Astrocyte of the spinal cord (primary cell): ENCODE measurements around the gene PLXNC1.

ENCODE experiments used
- DNase-seq: peaks from one replicate; pipeline ENCODE4 v3.0.0; 2011; ENCODE audit warnings: low read depth, low spot score
- H3K4me3 ChIP-seq: 2 replicates; pipeline ENCODE4 v1.5.1; 2011; ENCODE audit warnings: low read depth, mild to moderate bottlenecking, low read length, moderate library complexity
- CTCF ChIP-seq: IDR thresholded peaks from 2 replicates; pipeline ENCODE4 v1.5.1; 2012; ENCODE audit warnings: low read depth, mild to moderate bottlenecking, low read length, inconsistent platforms
- in situ Hi-C: cut with HindIII; loops from 2 replicates; pipeline ENCODE4 v1.10.0; 2017; ENCODE audit warnings: low sequenced_read_pairs

PLXNC1 gene

DNA sequence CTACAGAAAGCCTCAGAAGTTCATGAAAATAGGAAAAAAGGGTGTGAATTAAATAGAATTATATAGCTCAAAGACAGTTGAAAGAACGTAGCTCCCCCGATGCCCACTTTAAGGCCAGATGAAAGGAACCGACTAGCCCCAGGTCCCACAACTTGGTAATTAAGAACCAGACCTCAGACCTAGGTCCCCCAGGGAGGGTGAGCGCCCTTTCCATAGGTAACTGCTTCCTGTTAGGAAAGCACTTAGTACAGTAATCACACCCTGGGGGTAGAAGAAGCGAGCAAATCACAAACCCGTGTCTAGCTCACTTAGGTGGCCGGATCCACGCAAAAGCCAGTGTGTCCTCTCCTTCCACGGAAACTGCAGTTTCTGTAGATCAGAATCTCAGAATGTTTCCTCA, 77.1 kb downstream of the PLXNC1 start:
- H3K4me3 ChIP-seq, result no peak overlapping the region
- DNase-seq, result no peak
- in situ Hi-C loops, result no loop called here
- TF ChIP-seq CTCF, result no peak

GRCh38 chr12:94225947-94226630, 77.7 kb downstream of the PLXNC1 start:
- TF ChIP-seq CTCF, result no peak
- in situ Hi-C loops, result no loop called here
- H3K4me3 ChIP-seq, result no peak overlapping the region

DNA sequence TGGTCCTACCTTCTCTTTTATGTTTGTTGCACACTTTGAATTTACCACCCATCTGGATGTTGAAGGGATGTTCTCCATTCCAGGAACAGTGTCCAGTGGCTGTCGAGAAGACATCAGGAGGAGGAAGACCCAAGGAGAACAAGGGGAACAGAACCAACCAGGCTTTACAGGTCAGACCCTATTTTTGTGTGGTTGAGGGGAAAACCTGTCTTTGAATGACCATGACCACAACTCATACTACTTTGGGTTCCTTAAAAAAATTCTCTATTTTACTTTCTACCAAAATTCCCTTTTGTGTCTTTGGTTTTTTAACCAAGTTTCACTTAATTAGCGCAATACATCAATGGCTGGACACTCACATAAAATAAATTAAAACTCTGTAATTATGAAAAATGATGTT, 78.7 kb downstream of the PLXNC1 start:
- H3K4me3 ChIP-seq, result no peak overlapping the region
- no peak for DNase-seq
- in situ Hi-C loops, result no loop called here
- no peak for TF ChIP-seq CTCF

More at GRCh38 chr12:94225947-94226630, 77.7 kb downstream of the PLXNC1 start:
- DNase-seq, result no peak

DNA sequence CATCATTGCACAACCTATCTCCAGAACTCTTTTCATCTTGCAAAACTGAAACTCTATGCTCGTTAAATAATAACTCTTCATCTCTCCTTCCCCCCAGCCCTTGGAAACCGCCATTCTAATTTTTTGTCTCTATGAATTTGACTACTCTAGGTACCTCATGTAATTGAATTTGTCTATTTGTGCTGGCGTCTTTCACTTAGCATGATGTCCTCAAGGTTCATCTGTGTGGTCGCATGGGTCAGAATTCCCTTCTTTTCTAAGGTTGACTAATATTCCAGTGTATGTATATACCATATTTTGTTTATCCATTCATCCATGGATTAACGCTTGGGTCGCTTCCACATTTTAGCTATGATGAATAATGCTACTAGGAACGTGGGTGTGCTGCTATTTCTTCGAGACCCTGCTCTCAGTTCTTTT, 80.1 kb downstream of the PLXNC1 start:
- no peak overlapping the region for H3K4me3 ChIP-seq
- no peak for DNase-seq
- in situ Hi-C loops, result no loop called here
- no peak for TF ChIP-seq CTCF

DNA sequence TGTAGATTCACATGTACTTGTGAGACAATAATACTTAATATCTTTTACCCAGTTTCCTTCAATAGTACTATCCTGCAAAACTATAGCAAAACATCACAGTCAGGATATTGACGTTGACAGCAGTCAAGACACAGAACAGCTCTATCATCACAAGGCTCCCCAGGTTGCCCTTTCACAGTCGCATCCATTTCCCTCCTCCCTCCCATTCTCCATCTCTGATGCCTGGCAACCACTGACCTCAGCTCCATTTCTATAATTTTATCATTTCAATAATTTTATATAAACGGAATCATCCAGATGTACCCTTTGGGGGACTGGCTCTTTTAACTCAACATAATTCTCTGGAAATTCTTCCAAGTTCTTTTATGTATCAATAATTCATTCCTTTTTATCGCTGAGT, 81.5 kb downstream of the PLXNC1 start:
- in situ Hi-C loops, result no loop called here
- DNase-seq, result no peak

DNA sequence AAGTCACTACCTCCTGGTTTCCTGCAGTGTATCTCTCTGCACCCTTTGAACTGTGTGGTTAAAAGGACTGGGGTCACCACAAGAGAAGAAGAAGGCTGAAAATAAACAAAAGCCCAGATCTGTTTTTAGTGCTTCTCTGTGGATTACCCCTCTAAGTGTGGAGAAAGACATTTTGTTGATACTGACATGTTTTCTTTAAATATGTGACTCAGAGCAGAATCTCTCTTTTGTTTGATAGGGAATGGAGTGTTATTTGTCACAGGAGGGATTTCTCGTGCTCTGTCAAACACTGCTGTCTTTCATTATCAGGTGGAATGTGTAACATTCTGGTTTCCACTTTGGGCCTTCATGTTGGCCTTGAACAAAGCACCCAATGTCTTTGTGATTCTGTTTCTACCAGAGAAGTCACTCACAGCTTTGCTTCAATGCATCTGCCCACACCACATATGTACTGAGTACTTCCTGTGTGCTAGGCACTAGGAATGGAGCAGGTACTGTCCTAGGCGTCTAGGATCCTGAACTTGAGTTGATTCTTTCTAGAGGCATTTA, 82.1 kb downstream of the PLXNC1 start:
- TF ChIP-seq CTCF, result no peak
- no peak for DNase-seq
- in situ Hi-C loops, result no loop called here
- H3K4me3 ChIP-seq, result no peak overlapping the region

More for the DNA sequence above, 81.5 kb downstream of the PLXNC1 start:
- no peak for TF ChIP-seq CTCF
- no peak overlapping the region for H3K4me3 ChIP-seq
